HuH-7.5 (cell line): ENCODE data around the gene GLRA3.
"Not testable (repeated sequence)": the region's sequence is repeated elsewhere in the genome, so short reads cannot be mapped to it uniquely, and the experiment has no call there.

Experiments used
- DNase-seq: peaks from one replicate; pipeline ENCODE4 v3.0.0; 2011; ENCODE audit warnings: low spot score

GLRA3 gene

GRCh38 chr4:174714393-174715211 lies 114.4 kb downstream of the GLRA3 start:
- peak; percentile 10 for DNase-seq

GRCh38 chr4:174713821-174714220 lies 115.2 kb downstream of the GLRA3 start:
- DNase-seq = no peak

GRCh38 chr4:174713181-174713580 lies 115.9 kb downstream of the GLRA3 start:
- DNase-seq = no peak

- DNase-seq = no peak
Observed at GRCh38 chr4:174709526-174709925, 119.5 kb downstream of the GLRA3 start.

- DNase-seq = no peak
Observed at GRCh38 chr4:174708381-174708780, 120.7 kb downstream of the GLRA3 start.

- no peak for DNase-seq
Observed at GRCh38 chr4:174707902-174708301, 121.1 kb downstream of the GLRA3 start.

- no peak for DNase-seq
Observed at GRCh38 chr4:174707051-174707676, 121.9 kb downstream of the GLRA3 start.

GRCh38 chr4:174702979-174703478 lies 126.0 kb downstream of the GLRA3 start:
- no peak for DNase-seq

- no peak for DNase-seq
Observed at GRCh38 chr4:174699654-174700053, 129.4 kb downstream of the GLRA3 start.

GRCh38 chr4:174697896-174698295 lies 131.2 kb downstream of the GLRA3 start:
- no peak for DNase-seq

- no peak for DNase-seq
Observed at GRCh38 chr4:174697202-174697601, 131.8 kb downstream of the GLRA3 start.

GRCh38 chr4:174696657-174697056 lies 132.4 kb downstream of the GLRA3 start:
- DNase-seq = no peak

- DNase-seq = not testable (repeated sequence)
Observed at GRCh38 chr4:174691876-174692275, 137.2 kb downstream of the GLRA3 start.

- no peak for DNase-seq
Observed at GRCh38 chr4:174690665-174691064, 138.4 kb downstream of the GLRA3 start.

GRCh38 chr4:174689618-174690017 lies 139.4 kb downstream of the GLRA3 start:
- DNase-seq = no peak

- DNase-seq = no peak
Observed at GRCh38 chr4:174686826-174687225, 142.2 kb downstream of the GLRA3 start.

GRCh38 chr4:174681723-174682300 lies 147.2 kb downstream of the GLRA3 start:
- DNase-seq = no peak

- DNase-seq = no peak
Observed at GRCh38 chr4:174674305-174674840, 154.7 kb downstream of the GLRA3 start.

GRCh38 chr4:174673865-174674264 lies 155.2 kb downstream of the GLRA3 start:
- no peak for DNase-seq

GRCh38 chr4:174672276-174672675 lies 156.8 kb downstream of the GLRA3 start:
- DNase-seq = no peak

GRCh38 chr4:174669270-174669669 lies 159.8 kb downstream of the GLRA3 start:
- no peak for DNase-seq

- DNase-seq = no peak
Observed at GRCh38 chr4:174665799-174666198, 163.2 kb downstream of the GLRA3 start.

- no peak for DNase-seq
Observed at GRCh38 chr4:174663216-174663615, 165.8 kb downstream of the GLRA3 start.
